Epithelial cell of esophagus (primary cell): ENCODE results near the gene GTPBP2.

Experiments
- DNase-seq: peaks from one replicate; pipeline ENCODE4 v3.0.0; 2010; ENCODE audit warnings: low read depth
- H3K4me3 ChIP-seq: 2 replicates; pipeline ENCODE4 v1.5.1; 2011; ENCODE audit warnings: mild to moderate bottlenecking, low read length, control low read depth
- CTCF ChIP-seq: IDR thresholded peaks from 2 replicates; pipeline ENCODE4 v1.5.1; 2011; ENCODE audit warnings: low read depth, mild to moderate bottlenecking, low read length, control low read depth, inconsistent platforms; ENCODE audit not compliant: insufficient read depth; ENCODE audit errors: missing control alignments

The GTPBP2 gene

DNA sequence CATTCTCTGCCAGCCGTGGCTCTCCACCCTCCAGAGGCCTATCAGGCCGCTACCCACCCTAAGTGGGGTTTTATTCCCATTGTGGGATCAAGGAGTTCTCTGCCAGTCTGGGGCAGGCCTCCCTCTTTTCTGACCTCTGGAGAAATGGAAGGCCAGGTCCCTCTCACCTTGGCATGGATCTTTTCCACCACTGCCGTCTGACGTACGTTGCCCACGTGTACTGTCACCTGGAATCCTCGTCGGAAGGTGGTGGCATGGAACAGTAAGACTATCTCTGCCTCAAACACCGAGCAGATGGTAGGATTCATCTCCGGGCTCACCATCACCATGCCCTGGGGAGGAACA, 7.3 kb downstream of the GTPBP2 start:
- TF ChIP-seq CTCF: no peak
- H3K4me3 ChIP-seq: no peak overlapping the region
- DNase-seq: no peak

DNA sequence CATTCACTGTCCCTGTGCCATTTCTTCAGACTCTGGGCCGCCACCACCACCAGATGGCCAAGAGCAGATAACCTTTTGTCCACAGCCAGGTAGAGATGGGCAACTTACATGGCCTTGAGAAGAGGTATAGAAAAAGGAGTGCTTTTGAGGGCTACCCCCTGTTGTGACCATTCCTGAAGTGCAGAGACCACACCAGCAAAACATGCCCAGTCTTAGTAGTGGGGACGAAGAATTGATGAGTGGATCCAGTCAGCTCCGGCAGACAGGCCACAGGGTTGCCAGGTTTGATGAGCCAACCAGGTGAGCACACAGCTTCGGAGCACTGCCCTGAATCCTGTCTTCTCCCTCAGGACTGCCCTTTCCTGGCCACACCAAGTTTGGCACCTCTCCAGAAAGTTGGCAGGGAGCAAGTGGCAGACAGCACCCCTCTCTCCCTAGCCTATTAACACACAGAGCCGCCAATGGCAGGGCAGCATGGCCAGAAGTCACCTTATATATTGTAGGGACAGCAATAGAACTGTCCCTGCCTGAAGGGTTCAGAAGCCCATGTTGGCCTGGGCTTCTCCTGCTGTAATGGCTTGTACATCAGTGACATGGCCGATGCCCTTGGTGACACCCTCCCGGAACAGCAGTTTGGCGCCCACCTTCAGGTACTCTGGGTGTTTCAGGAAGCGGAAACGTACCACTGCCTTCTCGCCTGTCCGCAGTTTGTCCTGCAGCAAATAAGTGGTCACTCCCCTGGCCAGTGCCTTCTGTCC, 7.8 kb downstream of the GTPBP2 start:
- no peak for TF ChIP-seq CTCF
- DNase-seq: no peak
- H3K4me3 ChIP-seq: no peak overlapping the region

DNA sequence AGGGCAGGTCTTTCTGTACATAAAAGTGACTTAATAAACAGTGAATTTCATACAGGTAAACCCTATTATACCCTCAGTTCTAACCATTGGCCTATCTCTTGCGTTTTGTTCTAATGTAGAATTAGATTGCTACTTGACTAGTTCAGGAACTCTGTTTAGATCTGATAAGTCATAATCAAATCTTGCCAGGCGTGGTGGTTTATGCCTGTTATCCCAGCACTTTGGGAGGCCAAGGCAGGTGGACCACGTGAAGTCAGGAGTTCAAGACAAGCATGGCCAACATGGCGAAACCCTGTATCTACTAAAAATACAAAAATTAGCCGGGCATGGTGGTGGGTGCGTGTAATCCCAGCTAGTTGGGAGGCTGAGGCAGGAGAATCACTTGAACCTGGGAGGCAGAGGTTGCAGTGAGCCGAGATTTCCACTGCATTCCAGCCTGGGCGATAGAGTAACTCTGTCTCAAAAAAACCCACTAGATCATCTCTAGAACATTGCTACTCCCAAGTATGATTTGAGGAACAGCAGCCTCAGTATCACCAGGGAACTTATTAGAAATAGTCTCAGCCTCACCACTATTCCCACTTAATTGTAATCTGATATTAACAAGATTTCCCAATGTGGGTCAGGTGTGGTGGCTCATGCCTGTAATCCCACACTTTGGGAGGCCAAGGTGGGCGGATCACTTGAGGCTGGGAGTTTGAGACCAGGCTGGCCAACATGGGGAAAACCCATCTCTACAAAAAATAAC, 12.2 kb downstream of the GTPBP2 start:
- DNase-seq: no peak

GRCh38 chr6:43614396-43614730, 14.7 kb downstream of the GTPBP2 start:
- no peak for DNase-seq
- no peak for TF ChIP-seq CTCF
- H3K4me3 ChIP-seq: no peak overlapping the region

More for the DNA sequence above, 12.2 kb downstream of the GTPBP2 start:
- no peak for TF ChIP-seq CTCF
- H3K4me3 ChIP-seq: no peak overlapping the region

DNA sequence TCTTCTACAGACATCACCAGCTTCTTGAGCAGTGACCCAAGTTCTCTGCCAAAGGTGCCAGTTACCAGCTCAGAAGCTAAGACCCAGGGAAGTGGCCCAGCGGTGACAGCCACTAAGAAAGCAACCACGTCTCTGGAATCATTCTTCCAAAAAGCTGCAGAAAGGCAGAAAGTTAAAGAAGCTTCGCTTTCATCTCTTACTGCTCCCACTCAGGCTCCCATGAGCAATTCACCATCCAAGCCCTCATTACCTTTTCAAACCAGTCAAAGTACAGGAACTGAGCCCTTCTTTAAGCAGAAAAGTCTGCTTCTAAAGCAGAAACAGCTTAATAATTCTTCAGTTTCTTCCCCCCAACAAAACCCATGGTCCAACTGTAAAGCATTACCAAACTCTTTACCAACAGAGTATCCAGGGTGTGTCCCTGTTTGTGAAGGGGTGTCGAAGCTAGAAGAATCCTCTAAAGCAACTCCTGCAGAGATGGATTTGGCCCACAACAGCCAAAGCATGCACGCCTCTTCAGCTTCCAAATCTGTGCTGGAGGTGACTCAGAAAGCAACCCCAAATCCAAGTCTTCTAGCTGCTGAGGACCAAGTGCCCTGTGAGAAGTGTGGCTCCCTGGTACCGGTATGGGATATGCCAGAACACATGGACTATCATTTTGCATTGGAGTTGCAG, 15.2 kb downstream of the GTPBP2 start:
- no peak overlapping the region for H3K4me3 ChIP-seq
- no peak for DNase-seq
- TF ChIP-seq CTCF: no peak

DNA sequence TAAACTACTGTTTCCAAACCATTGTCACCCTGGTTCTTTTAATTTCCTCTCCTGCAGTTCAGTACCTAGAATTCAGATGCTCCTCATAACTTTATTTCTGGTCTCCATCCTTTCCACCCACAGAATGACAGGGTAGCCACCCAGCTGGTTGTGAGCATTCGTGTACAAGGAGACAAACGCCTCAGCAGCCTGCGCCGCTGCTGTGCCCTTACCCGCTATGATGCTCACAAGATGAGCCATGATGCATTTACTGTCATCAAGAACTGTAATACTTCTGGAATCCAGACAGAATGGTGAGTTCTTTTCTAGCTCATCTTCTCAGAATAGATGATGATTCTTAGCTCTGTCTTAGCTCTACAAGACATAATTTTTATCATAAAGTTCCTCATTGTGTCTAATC, 18.6 kb downstream of the GTPBP2 start:
- no peak overlapping the region for H3K4me3 ChIP-seq
- no peak for TF ChIP-seq CTCF
- no peak for DNase-seq

- DNase-seq: no peak
- no peak overlapping the region for H3K4me3 ChIP-seq
- no peak for TF ChIP-seq CTCF
Observed at GRCh38 chr6:43609402-43609801, 19.7 kb downstream of the GTPBP2 start.
